Caco-2 (cell line): ENCODE data around the gene RRAGD. TPM values are rescaled to one million over a fixed set of nuclear protein-coding genes. Genes with fewer than 3 reads are reported as not detected.
A peak's percentile ranks its signal among the peaks of the same experiment; 100 is the strongest.

Experiments used
- BruUV-seq: library from RNA; stranded (reverse); fragments of 400-500 nt; replicated peaks from 2 replicates; lab custom pipeline; 2021; lab: Mats Ljungman, UMichigan
- CTCF ChIA-PET: fragments of 300-600 bp; sonication (Branson Sonifier 250); formaldehyde crosslinking; loops from one replicate; lab custom pipeline; 2022; ENCODE audit warnings: antibody characterized with exemption; lab: Charles Lee
- POLR2A ChIA-PET: fragments of 300-600 bp; sonication (Branson Sonifier 250); formaldehyde crosslinking; loops from one replicate; lab custom pipeline; 2022; ENCODE audit warnings: antibody characterized with exemption; lab: Charles Lee
- DNase-seq, 2 experiments: peaks; one replicate each; pipeline versions ENCODE4 v3.0.0 to v3.0.0-alpha.2; 2020 to 2022
- H3K27me3 ChIP-seq: replicated peaks from 2 replicates; pipeline ENCODE4 v1.6.0; 2011; ENCODE audit warnings: low read length; ENCODE audit not compliant: control insufficient read depth, insufficient read depth
- H3K36me3 ChIP-seq: 2 replicates; pipeline ENCODE4 v1.5.1; 2011; ENCODE audit warnings: low read length; ENCODE audit not compliant: control insufficient read depth, insufficient read depth
- H3K4me1 ChIP-seq: fragments of 250-450 bp; sonication (Bioruptor Pico); 2 replicates; pipeline ENCODE4 v1.5.1; 2020; ENCODE audit warnings: mild to moderate bottlenecking
- H3K4me3 ChIP-seq: 2 replicates; pipeline ENCODE4 v1.5.1; 2011; ENCODE audit warnings: low read depth, mild to moderate bottlenecking, control low read depth, low read length
- H3K9me3 ChIP-seq: fragments of 250-450 bp; sonication (Bioruptor Pico); 2 replicates; pipeline ENCODE4 v1.5.1; 2020; ENCODE audit warnings: mild to moderate bottlenecking, moderate library complexity
- H3K27ac Mint-ChIP-seq: one replicate; pipeline ENCODE4 v1.8.0; 2022; ENCODE audit warnings: mixed read lengths; ENCODE audit not compliant: unreplicated experiment
- H3K27me3 Mint-ChIP-seq: one replicate; pipeline ENCODE4 v1.8.0; 2022; ENCODE audit warnings: mixed read lengths; ENCODE audit not compliant: insufficient read depth, unreplicated experiment
- H3K36me3 Mint-ChIP-seq: one replicate; pipeline ENCODE4 v1.8.0; 2022; ENCODE audit warnings: mild to moderate bottlenecking, mixed read lengths; ENCODE audit not compliant: insufficient read depth, unreplicated experiment
- H3K4me1 Mint-ChIP-seq: one replicate; pipeline ENCODE4 v1.8.0; 2022; ENCODE audit warnings: low read depth, mixed read lengths; ENCODE audit not compliant: unreplicated experiment
- H3K4me3 Mint-ChIP-seq: one replicate; pipeline ENCODE4 v1.8.0; 2022; ENCODE audit warnings: mild to moderate bottlenecking, moderate library complexity, mixed read lengths; ENCODE audit not compliant: unreplicated experiment
- H3K9me3 Mint-ChIP-seq: one replicate; pipeline ENCODE4 v1.8.0; 2022; ENCODE audit warnings: mixed read lengths; ENCODE audit not compliant: unreplicated experiment
- intact Hi-C: fragments of 100-400 bp; cut with micrococcal nuclease; formaldehyde crosslinking; loops from one replicate; pipeline ENCODE4 v1.10.0; 2022; ENCODE audit not compliant: unreplicated experiment
- total RNA-seq: library from RNA; stranded (reverse); gene quantifications from 2 replicates; pipeline ENCODE4 v1.2.3, GENCODE V29; 2022
- TF ChIP-seq, protein P1 (sequence below), 2 experiments: fragments of 200-600 bp in 1 of 2; IDR thresholded peaks; 1 replicate in 1 of 2; 2 replicates in 1 of 2; pipeline versions ENCODE4 v1.5.1 to v1.8.0; 2011 to 2022; ENCODE audit warnings: antibody characterized with exemption in 1 of 2, control low read depth in 1 of 2, inconsistent platforms in 1 of 2, low read depth in 1 of 2, low read length in 1 of 2, mild to moderate bottlenecking in 1 of 2, moderate library complexity in 1 of 2; ENCODE audit not compliant: insufficient read depth in 1 of 2, severe bottlenecking in 1 of 2, unreplicated experiment in 1 of 2

RRAGD gene
- total RNA-seq, 1 experiment from 2014 or later = 8.0 TPM

DNA sequence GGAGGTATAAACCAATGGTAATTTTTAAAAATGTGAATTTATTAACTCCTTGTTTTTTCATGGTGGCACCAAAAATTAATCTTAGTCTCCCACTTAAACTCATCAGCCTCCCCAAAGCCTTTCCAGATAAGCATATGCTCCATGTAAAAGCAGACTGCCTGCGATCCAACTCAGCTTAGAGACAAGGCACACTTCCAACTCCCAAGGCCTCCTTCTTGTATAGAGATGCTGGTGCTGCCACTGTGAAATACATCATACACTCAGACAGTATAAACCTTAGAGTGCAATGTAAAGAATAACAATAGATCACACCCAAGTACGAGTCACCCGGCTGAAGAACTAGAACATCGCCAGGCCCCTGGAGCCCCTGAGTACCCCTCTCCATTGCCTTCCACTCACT is 22.9 kb upstream of the RRAGD start:
- H3K27me3 Mint-ChIP-seq = peaks cover 3% of the 10 kb centered on the region
- peaks cover 7% of the 10 kb centered on the region; the same call in 1 of the 2 replicates for H3K4me1 ChIP-seq
- POLR2A ChIA-PET = no interaction called here
- H3K36me3 ChIP-seq = no peaks in the 10 kb centered on the region
- intact Hi-C loops = loop anchor here (5.0 kb wide), 2 partner anchors 58 to 67 kb away; no protein-coding TSS in a partner anchor
- CTCF ChIA-PET = interaction anchor here (0.6 kb wide), 1 partner anchor 90 kb away, joined by 3 read pairs; no protein-coding TSS in a partner anchor
- no peak for DNase-seq
- H3K4me3 ChIP-seq = no peak overlapping the region
- H3K4me1 Mint-ChIP-seq = peaks cover 6% of the 10 kb centered on the region
- H3K36me3 Mint-ChIP-seq = no peaks in the 10 kb centered on the region
- H3K4me3 Mint-ChIP-seq = no peak overlapping the region
- H3K27me3 ChIP-seq = no peaks in the 10 kb centered on the region
- no peaks in the 10 kb centered on the region for H3K9me3 Mint-ChIP-seq
- TF ChIP-seq, protein P1, sequence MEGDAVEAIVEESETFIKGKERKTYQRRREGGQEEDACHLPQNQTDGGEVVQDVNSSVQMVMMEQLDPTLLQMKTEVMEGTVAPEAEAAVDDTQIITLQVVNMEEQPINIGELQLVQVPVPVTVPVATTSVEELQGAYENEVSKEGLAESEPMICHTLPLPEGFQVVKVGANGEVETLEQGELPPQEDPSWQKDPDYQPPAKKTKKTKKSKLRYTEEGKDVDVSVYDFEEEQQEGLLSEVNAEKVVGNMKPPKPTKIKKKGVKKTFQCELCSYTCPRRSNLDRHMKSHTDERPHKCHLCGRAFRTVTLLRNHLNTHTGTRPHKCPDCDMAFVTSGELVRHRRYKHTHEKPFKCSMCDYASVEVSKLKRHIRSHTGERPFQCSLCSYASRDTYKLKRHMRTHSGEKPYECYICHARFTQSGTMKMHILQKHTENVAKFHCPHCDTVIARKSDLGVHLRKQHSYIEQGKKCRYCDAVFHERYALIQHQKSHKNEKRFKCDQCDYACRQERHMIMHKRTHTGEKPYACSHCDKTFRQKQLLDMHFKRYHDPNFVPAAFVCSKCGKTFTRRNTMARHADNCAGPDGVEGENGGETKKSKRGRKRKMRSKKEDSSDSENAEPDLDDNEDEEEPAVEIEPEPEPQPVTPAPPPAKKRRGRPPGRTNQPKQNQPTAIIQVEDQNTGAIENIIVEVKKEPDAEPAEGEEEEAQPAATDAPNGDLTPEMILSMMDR (IDR thresholded peaks at IDR 0.05; ENCODE audit: insufficient read depth in 1 of 2, low read depth in 1 of 2, low read length in 1 of 2, severe bottlenecking in 1 of 2, unreplicated experiment in 1 of 2) = no peak
- no peak overlapping the region for H3K27ac Mint-ChIP-seq
- no peaks in the 10 kb centered on the region for H3K9me3 ChIP-seq
- no TSS peak for BruUV-seq

DNA sequence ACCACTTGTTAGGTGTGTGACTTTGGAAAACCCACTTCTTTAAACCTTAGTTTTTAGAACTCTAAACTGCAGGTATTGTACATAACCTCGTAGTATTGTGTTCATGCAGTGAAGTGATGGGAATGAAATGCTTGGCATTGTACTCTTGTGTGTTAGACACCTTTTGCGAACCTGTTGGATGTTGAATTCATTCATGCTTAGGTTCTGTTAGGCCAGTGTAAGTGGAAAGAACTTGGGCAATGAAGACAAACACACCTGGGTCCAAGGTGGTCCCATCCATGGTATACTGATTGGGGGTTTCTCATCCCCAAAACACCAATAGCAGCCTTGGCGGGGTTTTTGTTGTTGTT is 22.1 kb upstream of the RRAGD start:
- TF ChIP-seq, protein P1 (IDR thresholded peaks at IDR 0.05; ENCODE audit: insufficient read depth in 1 of 2, low read depth in 1 of 2, low read length in 1 of 2, severe bottlenecking in 1 of 2, unreplicated experiment in 1 of 2) = no peak
- H3K4me3 Mint-ChIP-seq = peak overlapping the region; percentile 65

DNA sequence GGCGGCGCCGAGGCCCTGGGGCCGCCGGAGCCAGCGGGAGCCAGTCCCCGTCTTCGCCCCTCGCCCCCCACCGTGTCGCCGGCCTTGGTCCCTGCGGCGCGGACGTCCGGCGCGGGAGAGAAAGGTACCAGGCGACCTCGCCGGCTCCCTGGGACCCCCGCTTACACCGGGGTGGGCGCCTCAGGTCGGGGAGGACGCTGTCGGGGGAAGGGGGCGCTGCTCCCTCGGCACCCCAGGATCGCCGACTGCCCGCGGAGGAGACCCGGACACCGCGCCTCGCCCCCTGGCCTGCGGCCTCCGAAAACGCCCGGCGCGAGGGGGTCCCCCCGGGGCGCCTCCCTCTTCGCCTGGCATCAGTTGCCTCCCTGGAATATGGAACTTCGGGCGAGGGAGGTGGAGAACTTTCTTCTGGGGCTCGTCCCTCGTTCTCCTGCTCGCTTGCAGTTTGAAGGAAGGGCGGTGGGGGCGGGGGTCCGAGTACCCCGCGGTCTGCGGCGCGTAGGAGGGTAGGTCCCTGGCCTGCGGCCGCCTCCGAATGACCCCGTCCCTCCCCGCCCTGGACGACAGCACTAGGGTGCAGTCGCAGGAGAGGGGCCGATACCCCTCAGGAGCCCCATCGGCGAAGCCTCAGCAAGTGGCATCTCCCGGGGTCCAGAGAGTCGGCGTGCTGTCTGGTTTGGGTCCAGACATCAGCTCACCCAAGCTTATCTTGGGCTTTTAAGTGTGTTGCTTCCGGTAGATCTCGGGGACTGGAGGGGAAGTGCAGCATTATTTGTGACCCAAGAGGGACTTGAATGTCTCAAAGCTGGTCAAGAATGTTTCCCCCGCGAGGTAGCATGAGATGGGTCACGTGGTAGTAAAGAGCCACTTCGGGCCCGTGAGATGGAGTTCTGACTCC is 21.4 kb upstream of the RRAGD start:
- no TSS peak for BruUV-seq
- Mint-ChIP-seq H3K27me3 (peaks cover 8% of the 10 kb centered on the region), H3K27ac (no peak overlapping the region), H3K9me3 (no peaks in the 10 kb centered on the region), H3K4me3 (peak overlapping the region; percentile 65), H3K36me3 (no peaks in the 10 kb centered on the region), H3K4me1 (peaks cover 6% of the 10 kb centered on the region)
- POLR2A ChIA-PET = no interaction called here
- H3K36me3 ChIP-seq = no peaks in the 10 kb centered on the region
- no peak for DNase-seq
- H3K4me1 ChIP-seq = peaks cover 7% of the 10 kb centered on the region; the same call in 1 of the 2 replicates
- TF ChIP-seq, protein P1 (IDR thresholded peaks at IDR 0.05; ENCODE audit: insufficient read depth in 1 of 2, low read depth in 1 of 2, low read length in 1 of 2, severe bottlenecking in 1 of 2, unreplicated experiment in 1 of 2) = no peak
- intact Hi-C loops = loop anchor here (1.0 to 5.0 kb wide), 2 partner anchors 56 to 177 kb away; no protein-coding TSS in a partner anchor
- no peaks in the 10 kb centered on the region for H3K27me3 ChIP-seq
- no peaks in the 10 kb centered on the region for H3K9me3 ChIP-seq
- H3K4me3 ChIP-seq = peak overlapping the region; percentile 59
- CTCF ChIA-PET = interaction anchor here (1.0 to 1.3 kb wide), 3 partner anchors 165 to 178 kb away, joined by 3 to 14 read pairs (median 3); no protein-coding TSS in a partner anchor

More for the DNA sequence above, 22.1 kb upstream of the RRAGD start:
- TSS peak; percentile 19 for BruUV-seq
- no peak overlapping the region for H3K4me3 ChIP-seq
- no peak for DNase-seq
- peaks cover 7% of the 10 kb centered on the region; the same call in 1 of the 2 replicates for H3K4me1 ChIP-seq
- intact Hi-C loops = loop anchor here (5.0 kb wide), 1 partner anchor 57 kb away; no protein-coding TSS in a partner anchor
- peaks cover 6% of the 10 kb centered on the region for H3K4me1 Mint-ChIP-seq
- ChIA-PET CTCF (interaction anchor here (0.6 kb wide), 1 partner anchor 91 kb away, joined by 3 read pairs; no protein-coding TSS in a partner anchor), POLR2A (no interaction called here)
- no peaks in the 10 kb centered on the region for H3K9me3 ChIP-seq
- no peaks in the 10 kb centered on the region for H3K36me3 Mint-ChIP-seq
- no peaks in the 10 kb centered on the region for H3K27me3 ChIP-seq
- no peaks in the 10 kb centered on the region for H3K36me3 ChIP-seq
- H3K9me3 Mint-ChIP-seq = no peaks in the 10 kb centered on the region
- peak overlapping the region; percentile 51 for H3K27ac Mint-ChIP-seq
- H3K27me3 Mint-ChIP-seq = peaks cover 5% of the 10 kb centered on the region
